Measurements from ENCODE around the gene YARS1. TPM values are rescaled to one million over a fixed set of nuclear protein-coding genes. Genes with fewer than 3 reads are reported as not detected.
A peak's percentile ranks its signal among the peaks of the same experiment; 100 is the strongest.

The YARS1 gene
- total and polyA plus RNA-seq, 2 of the 4 experiments (the other 2 are of a cell fraction): 100 to 166 TPM

DNA sequence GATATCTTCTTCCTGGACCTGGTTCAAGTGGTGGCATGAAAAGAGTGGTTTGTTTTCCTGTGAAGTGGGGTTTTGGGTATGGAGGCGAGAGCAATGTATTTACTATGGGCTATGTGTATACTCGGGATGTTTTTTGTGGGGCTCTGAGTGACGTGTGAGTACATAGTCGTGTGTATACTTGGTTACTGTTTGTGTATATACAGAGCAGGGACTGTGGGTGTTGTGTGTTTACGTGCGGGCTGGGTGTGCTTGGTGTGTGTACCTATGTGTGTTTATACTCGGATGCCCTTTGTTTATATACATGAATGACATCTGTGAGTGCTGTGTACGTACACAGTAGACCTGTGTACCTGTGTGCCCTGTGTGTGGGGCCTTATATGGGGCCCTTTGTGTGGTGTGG, 50.0 kb downstream of the YARS1 start:
- peak overlapping the region; percentile 9 for H2AK9ac ChIP-seq (replicated peaks; ENCODE audit: low read depth, low read length, poor library complexity)
- POLR2A ChIA-PET (ENCODE audit: unreplicated experiment): no interaction called here
- H4K8ac ChIP-seq (ENCODE audit: low read depth in 2 of 2, low read length in 2 of 2): peak overlapping the region in 1 of 2 experiments; percentile 55; a peak in 1 of 4 replicates
- H2AK5ac ChIP-seq (ENCODE audit: low read depth, low read length): no peak overlapping the region
- no peak overlapping the region for H2BK5ac ChIP-seq (ENCODE audit: low read depth, low read length, poor library complexity, severe bottlenecking)
- no peak overlapping the region; the same call in 1 of the 2 replicates for H3K14ac ChIP-seq (replicated peaks; ENCODE audit: low read depth, low read length)
- DNase-seq (no peak), ATAC-seq (ENCODE audit: low read depth) (peak; percentile 25; the same call in 1 of the 2 replicates)
- no TSS peak for BruUV-seq (replicated peaks)
- H3K23ac ChIP-seq (ENCODE audit: low read depth, low read length): no peak overlapping the region
- no peak overlapping the region for H3K4me3 ChIP-seq (ENCODE audit: insufficient read depth, low read depth, low read length)
- 44% methylated on average over 7 of the region's 8 CpGs; no CpG with 5 or more reads in 1 of the 2 experiments for WGBS, 2 experiments (ENCODE audit: extremely low coverage in 2 of 2, insufficient read length in 1 of 2)
- H2BK20ac ChIP-seq (ENCODE audit: low read depth, low read length): no peak overlapping the region
- H3K4me2 ChIP-seq (ENCODE audit: low read depth, low read length): no peak overlapping the region
- H2BK120ac ChIP-seq (ENCODE audit: low read depth, low read length): no peak overlapping the region
- peaks cover 0 to 5% of the 10 kb centered on the region in 2 experiments; a peak in 2 of 4 replicates for H3K79me1 ChIP-seq (ENCODE audit: low read depth in 1 of 2, low read length in 2 of 2)
- CTCF ChIA-PET: no interaction called here
- 0 out of 2 replicates have a peak overlapping the region, but pooled peaks have one; percentile 1 for H4K91ac ChIP-seq (ENCODE audit: insufficient read depth, low read depth, low read length)
- no peak overlapping the region for H3K56ac ChIP-seq (ENCODE audit: extremely low read depth, insufficient read depth, low read length)
- intact Hi-C loops (cut with micrococcal nuclease): no loop called here
- H4K20me1 ChIP-seq (ENCODE audit: insufficient read depth, low read length): no peaks in the 10 kb centered on the region
- no peaks in the 10 kb centered on the region; the same call in 1 of the 2 replicates for H3K9me1 ChIP-seq (ENCODE audit: insufficient read depth, low read length)
- no peak overlapping the region for H3K9ac ChIP-seq (ENCODE audit: low read depth, low read length)
- H4K5ac ChIP-seq (ENCODE audit: low read depth, low read length): no peak overlapping the region
- H3K27me3 ChIP-seq (ENCODE audit: control insufficient read depth, insufficient read depth, low read length): no peaks in the 10 kb centered on the region
- H3K4ac ChIP-seq (ENCODE audit: low read depth, low read length): peak overlapping the region; percentile 13; the same call in 1 of the 2 replicates
- H3K4me1 ChIP-seq (ENCODE audit: control insufficient read depth, insufficient read depth, low read length): peaks cover 15% of the 10 kb centered on the region
- H3K27ac ChIP-seq (ENCODE audit: insufficient read depth, low read length): no peak overlapping the region
- H2BK15ac ChIP-seq (ENCODE audit: low read depth, low read length): no peak overlapping the region
- H3K36me3 ChIP-seq (ENCODE audit: control insufficient read depth, insufficient read depth, low read length): peaks cover 4% of the 10 kb centered on the region; the same call in 1 of the 2 replicates
- no peak overlapping the region for H2AFZ ChIP-seq (replicated peaks; ENCODE audit: low read length, poor library complexity)
- TF ChIP-seq SMC3 (IDR thresholded peaks at IDR 0.05; ENCODE audit: low read depth, low read length) (no peak), CEBPB (IDR thresholded peaks at IDR 0.05; ENCODE audit: low read depth, low read length) (no peak), BHLHE40 (IDR thresholded peaks at IDR 0.05; ENCODE audit: low read depth, low read length) (no peak), NFE2L2 (IDR thresholded peaks at IDR 0.05; ENCODE audit: low read depth, low read length) (no peak), RCOR1 (IDR thresholded peaks at IDR 0.05; ENCODE audit: insufficient replicate concordance, low read length) (no peak), MAFK (IDR thresholded peaks at IDR 0.05; ENCODE audit: low read depth, low read length) (no peak), RFX5 (IDR thresholded peaks at IDR 0.05; ENCODE audit: low read depth, low read length) (no peak), MAZ (IDR thresholded peaks at IDR 0.05; ENCODE audit: borderline replicate concordance, low read depth, low read length) (no peak), FOS (IDR thresholded peaks at IDR 0.05; ENCODE audit: low read depth, low read length) (no peak), MXI1 (IDR thresholded peaks at IDR 0.05; ENCODE audit: borderline replicate concordance, low read depth, low read length) (no peak), RAD21 (IDR thresholded peaks at IDR 0.05; ENCODE audit: low read length) (no peak), POLR2A (IDR thresholded peaks at IDR 0.05; ENCODE audit: low read depth, low read length) (no peak), CHD1 (IDR thresholded peaks at IDR 0.05; ENCODE audit: low read depth, low read length) (no peak)
- TF ChIP-seq, protein P1, sequence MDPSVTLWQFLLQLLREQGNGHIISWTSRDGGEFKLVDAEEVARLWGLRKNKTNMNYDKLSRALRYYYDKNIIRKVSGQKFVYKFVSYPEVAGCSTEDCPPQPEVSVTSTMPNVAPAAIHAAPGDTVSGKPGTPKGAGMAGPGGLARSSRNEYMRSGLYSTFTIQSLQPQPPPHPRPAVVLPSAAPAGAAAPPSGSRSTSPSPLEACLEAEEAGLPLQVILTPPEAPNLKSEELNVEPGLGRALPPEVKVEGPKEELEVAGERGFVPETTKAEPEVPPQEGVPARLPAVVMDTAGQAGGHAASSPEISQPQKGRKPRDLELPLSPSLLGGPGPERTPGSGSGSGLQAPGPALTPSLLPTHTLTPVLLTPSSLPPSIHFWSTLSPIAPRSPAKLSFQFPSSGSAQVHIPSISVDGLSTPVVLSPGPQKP (IDR thresholded peaks at IDR 0.05; ENCODE audit: borderline replicate concordance, low read depth, low read length): no peak
- TF ChIP-seq, protein P2, sequence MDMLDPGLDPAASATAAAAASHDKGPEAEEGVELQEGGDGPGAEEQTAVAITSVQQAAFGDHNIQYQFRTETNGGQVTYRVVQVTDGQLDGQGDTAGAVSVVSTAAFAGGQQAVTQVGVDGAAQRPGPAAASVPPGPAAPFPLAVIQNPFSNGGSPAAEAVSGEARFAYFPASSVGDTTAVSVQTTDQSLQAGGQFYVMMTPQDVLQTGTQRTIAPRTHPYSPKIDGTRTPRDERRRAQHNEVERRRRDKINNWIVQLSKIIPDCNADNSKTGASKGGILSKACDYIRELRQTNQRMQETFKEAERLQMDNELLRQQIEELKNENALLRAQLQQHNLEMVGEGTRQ (IDR thresholded peaks at IDR 0.05; ENCODE audit: low read depth, low read length): no peak
- TF ChIP-seq, protein P3, sequence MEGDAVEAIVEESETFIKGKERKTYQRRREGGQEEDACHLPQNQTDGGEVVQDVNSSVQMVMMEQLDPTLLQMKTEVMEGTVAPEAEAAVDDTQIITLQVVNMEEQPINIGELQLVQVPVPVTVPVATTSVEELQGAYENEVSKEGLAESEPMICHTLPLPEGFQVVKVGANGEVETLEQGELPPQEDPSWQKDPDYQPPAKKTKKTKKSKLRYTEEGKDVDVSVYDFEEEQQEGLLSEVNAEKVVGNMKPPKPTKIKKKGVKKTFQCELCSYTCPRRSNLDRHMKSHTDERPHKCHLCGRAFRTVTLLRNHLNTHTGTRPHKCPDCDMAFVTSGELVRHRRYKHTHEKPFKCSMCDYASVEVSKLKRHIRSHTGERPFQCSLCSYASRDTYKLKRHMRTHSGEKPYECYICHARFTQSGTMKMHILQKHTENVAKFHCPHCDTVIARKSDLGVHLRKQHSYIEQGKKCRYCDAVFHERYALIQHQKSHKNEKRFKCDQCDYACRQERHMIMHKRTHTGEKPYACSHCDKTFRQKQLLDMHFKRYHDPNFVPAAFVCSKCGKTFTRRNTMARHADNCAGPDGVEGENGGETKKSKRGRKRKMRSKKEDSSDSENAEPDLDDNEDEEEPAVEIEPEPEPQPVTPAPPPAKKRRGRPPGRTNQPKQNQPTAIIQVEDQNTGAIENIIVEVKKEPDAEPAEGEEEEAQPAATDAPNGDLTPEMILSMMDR (conservative IDR thresholded peaks at IDR 0.05; ENCODE audit: low read depth, low read length): no peak
- no peaks in the 10 kb centered on the region for H3K9me3 ChIP-seq (ENCODE audit: control insufficient read depth, insufficient read depth, low read length)
- in situ Hi-C loops (cut with MboI; ENCODE audit: low sequenced_read_pairs): loop anchor here (5.0 kb wide), 1 partner anchor 50 kb away; no protein-coding TSS in a partner anchor
- dilution Hi-C loops (cut with HindIII; ENCODE audit: low sequenced_read_pairs, unreplicated experiment): no loop called here
- H3K18ac ChIP-seq (ENCODE audit: low read depth, low read length): no peak overlapping the region
